KBM-7 (cell line): ENCODE measurements around the gene SIVA1.

ENCODE experiments used
- DNase-seq: peaks from one replicate; pipeline ENCODE4 v3.0.0-alpha.2; 2015
- in situ Hi-C: fragments of 300-500 bp; cut with MboI; formaldehyde crosslinking; loops from 2 replicates; pipeline ENCODE4 v1.14.3; 2020; ENCODE audit warnings: low sequenced_read_pairs, low pct_unique_long_range_greater_than_20kb, mixed read lengths

Gene SIVA1

GRCh38 chr14:104732355-104732804 lies 20.6 kb upstream of the SIVA1 start:
- no peak for DNase-seq
- in situ Hi-C loops = no loop called here

DNA sequence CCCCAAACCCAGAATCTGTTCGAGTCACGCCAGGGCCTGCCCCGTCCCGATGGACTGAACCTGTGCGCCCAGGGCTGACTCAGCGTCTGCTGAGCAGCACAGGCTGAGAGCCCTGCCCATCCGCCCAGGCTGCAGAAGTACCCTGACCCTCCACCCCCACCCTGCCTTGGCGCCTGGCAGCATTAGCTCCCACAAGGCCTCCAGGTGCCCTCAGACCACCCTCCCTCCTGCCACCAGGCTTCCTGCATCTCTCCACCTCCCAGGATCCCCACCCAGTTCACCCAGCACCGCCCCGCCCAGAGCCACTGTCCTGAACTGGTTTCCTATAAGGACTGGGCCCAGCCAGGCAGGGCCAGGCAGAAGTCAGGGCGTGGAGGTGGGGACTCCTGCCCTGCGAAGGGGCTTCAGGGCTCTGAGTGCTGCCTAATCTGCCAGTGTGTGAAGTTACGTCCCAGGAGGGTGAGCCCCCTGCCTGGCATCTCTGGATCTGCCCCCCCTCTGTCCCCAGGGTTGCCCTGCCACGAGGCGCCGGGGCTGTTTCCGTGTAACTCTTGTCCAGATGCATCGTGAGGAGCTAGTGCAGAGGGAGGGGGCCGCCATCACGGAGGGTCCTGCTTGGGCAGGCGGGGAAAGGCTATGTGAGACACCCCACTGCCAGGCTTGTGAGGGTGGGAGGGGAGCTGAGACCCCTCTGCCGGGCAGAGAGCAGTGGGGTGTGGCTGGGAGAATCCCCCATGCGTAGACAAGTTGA lies 19.8 kb upstream of the SIVA1 start:
- no peak for DNase-seq
- in situ Hi-C loops = no loop called here

DNA sequence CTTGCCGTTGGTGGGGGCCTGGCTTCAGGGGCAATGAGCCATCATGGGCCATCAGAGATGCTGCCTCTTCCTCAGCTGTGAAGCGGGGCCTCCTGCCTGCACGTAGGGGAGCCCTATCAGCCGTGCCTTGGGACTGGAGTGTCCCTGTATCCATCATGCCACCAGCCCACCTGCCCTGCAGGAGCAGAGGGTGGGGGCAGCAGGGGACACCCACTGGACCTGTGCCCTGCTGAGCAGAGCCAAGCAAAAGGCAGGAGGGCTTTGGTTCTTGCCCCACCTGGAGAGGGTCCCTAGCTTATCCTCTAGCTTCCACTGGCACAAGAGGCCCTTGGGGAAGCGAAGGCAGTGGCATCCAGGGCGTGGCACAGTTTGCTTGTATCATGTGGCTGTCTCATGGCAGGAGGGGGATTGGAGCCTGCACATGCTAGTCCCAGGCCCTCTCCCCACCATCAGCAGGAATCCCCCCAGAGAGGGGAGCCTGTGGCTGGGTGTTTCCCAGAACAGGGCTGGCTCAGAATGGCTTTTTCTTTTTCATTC lies 18.8 kb upstream of the SIVA1 start:
- no peak for DNase-seq
- in situ Hi-C loops = no loop called here

DNA sequence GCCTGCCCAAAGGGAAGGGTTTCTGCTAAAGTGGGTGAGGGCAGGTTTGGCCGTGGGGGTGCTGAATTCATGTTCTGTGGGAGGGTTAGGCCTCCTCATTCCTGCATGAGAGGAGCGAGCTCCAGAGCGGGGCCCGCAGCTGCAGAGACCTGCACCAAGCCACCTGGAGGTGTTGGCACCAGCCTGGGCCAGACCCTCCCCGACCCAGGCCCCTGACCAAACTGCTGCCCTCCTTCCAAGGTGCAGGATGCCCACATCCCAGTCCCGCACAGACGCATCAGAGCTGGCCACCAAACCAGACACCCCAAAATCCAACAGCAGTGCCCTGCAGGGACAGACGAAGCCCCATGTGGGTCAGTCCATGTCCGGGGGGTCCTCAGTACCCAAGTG lies 18.4 kb upstream of the SIVA1 start:
- DNase-seq = no peak
- in situ Hi-C loops = no loop called here

DNA sequence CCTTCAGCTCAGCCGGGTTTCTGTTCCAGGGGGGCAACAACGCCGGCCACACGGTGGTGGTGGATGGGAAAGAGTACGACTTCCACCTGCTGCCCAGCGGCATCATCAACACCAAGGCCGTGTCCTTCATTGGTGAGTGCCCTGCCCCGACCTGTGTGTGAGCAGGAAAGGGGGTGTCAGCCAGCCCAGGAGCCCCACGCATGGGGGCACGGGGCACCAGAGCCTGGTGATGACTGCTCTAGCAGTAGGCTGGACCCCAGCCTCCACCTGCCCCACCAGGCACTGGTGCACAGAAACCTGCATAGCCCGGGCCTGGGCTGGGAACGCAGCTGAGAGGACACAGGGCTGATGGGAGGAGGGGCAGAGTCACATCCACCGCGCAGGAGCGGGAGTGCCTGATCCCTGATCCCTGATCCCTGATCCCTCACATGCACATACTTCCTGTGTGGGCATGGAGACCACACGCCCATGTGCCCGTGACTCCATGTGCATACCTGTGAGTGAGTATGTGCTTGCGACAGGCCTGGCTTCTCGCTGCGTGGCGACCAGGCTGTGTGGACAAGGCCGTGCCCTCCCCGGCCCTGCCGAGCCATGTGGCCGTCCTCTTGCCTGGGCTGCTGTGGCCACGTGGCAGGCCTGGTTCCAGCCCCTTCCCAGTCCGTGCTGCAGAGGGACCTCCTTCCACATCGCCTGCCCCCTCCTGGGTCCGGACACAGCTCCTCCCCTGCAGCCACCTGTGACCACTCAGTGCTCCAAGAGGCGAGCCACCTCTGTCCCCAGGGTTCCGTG lies 17.8 kb upstream of the SIVA1 start:
- DNase-seq = no peak
- in situ Hi-C loops = no loop called here

DNA sequence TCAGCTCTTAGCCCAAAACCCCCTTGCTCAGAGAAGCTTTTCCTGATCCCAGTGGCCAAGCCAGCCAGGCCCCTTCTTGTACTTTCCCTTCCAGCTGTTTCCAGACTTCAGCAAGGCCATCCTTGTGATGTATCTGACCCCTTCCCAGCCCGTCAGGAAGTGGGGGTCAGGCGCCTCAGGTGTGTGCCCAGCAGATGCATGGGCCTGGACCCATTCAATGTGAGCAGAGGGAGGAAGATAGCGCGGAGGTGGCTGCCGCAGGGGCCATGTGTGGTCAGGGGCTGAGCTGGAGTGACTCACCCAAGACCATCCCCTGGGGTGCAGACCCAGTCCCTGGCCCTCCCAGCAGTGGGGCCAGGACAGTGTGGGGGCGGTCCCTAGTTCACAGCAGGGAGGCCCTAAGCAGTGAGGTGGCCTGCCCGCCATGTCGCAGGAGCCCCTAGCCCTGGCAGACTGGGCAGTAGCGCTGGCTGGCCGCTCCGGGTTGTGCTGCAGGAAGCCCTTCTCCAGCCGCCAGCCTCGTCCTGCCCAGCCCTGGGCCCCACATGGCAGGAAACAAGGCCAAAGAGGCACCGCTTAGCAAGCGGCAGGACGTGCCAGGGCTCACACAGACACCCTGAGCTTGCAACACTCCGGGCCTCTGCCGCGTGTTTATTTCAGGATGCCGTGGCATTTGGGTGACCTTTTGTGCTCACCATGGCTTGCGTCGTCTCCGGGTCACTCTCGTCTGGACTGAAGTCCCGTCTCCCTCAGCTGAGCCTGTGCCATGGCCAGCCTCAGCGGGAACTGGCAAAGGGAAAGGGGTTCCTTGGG lies 16.9 kb upstream of the SIVA1 start:
- in situ Hi-C loops = no loop called here
- no peak for DNase-seq

- in situ Hi-C loops = no loop called here
- no peak for DNase-seq
Observed at GRCh38 chr14:104738375-104739019, 14.4 kb upstream of the SIVA1 start.

DNA sequence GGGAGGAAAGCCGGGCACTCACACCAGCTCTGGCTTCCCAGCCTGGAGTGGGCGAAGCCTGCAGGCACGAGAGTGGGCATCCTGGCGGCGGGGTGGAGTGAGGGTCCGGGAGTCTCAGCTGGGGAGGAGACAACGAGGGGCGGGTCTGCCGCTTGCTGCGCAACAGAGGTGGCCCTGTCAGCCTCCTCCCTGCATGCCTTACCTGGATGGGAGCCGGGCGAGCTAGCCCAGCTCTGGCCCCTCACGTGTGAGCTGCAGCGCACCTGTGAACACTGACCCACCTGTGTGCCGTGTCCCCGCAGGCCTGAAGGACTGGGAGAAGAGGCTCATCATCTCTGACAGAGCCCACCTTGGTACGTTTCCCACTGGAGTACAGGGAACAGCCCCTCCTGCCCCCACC lies 13.9 kb upstream of the SIVA1 start:
- DNase-seq = no peak
- in situ Hi-C loops = no loop called here

GRCh38 chr14:104739546-104740516 lies 13.1 kb upstream of the SIVA1 start:
- in situ Hi-C loops = no loop called here

GRCh38 chr14:104741108-104741802 lies 11.7 kb upstream of the SIVA1 start:
- in situ Hi-C loops = no loop called here
- DNase-seq = no peak

More at GRCh38 chr14:104739546-104740516, 13.1 kb upstream of the SIVA1 start:
- DNase-seq = no peak

GRCh38 chr14:104741803-104742251 lies 11.1 kb upstream of the SIVA1 start:
- no peak for DNase-seq
- in situ Hi-C loops = no loop called here

DNA sequence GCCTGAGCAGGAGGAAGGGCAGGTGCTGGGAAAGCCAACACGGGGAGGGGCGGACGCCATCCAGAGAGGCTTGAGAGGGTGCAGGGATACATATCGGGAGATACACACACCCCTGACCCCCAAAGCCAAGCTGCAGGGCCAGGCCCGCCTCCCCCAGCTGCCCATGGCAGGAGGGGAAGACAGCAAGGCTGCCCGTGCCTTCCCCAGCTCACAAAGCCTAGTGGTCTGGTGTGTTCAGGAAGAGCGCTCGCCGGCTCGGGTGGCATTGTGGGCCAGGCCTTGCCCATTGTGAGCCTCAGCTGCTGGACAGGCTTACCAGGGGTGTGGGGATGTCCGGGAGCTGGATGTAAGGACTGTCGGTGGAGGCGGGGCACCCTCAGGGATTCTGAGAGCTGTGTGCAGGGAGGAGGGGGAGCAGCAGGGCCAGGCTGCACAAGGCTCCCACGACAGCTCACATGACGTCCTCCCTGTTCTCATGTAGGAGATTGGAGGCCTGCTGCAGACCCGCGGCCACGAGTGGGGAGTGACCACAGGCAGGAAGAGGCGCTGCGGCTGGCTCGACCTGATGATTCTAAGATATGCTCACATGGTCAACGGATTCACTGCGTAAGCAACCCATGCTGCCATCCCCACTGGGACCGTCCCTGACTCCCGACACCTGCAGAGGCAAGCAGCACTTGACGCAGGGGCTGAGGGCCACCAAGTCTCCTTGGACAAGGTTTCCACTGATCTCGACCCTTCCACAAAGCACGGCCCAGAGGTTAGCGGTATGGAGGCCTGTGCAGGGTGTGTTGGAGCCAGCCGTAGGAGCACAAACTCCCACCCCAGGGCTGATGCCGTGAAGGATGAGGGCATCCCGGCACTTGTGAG lies 10.1 kb upstream of the SIVA1 start:
- DNase-seq = no peak
- in situ Hi-C loops = no loop called here

DNA sequence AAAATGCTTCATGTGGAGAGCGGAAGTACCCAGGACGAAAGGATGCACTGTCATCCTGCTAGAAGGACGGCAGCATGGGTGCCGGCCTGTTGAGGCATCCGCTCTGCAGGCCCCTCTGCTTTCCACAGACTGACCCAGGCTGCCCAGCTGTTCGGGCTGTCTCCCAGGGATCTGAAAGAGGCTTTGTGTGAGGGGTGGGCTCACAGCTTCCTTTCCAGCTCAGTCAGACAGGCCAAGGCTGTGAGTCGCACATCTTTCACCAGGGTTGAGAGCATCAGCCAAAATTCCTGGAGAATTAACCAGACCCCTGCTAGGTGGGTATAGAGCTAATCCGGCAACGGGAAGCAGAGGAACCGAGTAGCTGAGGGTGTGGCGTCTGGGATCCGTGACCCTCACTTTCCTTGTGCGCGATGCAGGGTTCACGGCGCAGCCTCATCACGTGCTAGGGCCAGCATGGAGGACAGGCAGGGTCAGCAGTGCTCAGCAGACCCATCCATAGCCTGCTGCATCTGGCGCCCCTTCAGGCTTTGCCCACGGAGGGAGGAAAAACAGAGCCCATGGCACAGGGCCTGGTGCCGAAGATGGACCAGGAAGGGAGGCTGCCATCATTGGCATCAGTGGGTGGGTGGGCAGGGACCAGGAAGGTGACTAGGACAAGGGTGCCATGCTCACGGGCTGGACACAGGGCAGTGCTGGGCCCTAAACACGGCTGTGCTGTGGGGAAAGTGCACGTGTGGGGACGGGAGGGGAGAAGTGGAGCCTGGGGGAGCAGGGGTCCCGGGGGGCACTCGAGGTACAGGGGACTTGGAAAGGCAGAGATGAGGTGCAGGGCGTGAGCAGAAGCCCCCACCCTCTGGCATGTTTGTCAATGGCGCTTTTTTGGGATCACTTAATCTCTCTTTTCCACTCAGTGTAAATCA lies 9.2 kb upstream of the SIVA1 start:
- in situ Hi-C loops = no loop called here
- no peak for DNase-seq

DNA sequence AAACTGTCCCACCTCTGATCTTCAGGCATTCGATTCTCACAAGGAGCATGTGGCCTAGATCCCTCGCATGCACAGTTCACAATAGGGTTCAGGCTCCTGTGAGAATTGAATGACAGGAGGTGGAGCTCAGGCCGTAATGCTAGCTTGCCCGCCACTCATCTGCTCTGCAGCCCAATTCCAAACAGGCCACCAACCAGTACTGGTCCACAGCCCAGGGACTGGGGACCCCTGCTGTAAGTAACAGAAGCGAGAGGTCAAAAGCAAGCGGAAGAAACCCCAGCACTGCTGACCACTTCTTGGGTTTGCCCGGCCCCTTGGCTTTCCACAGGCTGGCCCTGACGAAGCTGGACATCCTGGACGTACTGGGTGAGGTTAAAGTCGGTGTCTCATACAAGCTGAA lies 8.5 kb upstream of the SIVA1 start:
- in situ Hi-C loops = no loop called here
- no peak for DNase-seq

GRCh38 chr14:104745431-104745830 lies 7.5 kb upstream of the SIVA1 start:
- in situ Hi-C loops = no loop called here
- DNase-seq = no peak
